Naive B cell (primary cell): ENCODE measurements around the gene FOXA3. TPM values are rescaled to one million over a fixed set of nuclear protein-coding genes. Genes with fewer than 3 reads are reported as not detected.
A peak's percentile ranks its signal among the peaks of the same experiment; 100 is the strongest.
"Not testable (repeated sequence)": the region's sequence is repeated elsewhere in the genome, so short reads cannot be mapped to it uniquely, and the experiment has no call there.

ENCODE experiments used
- ATAC-seq, 2 donors: fragments of 150-1000 bp; cut with Tn5 transposase; 2 replicates each; pipeline ENCODE4 v1.10.0; 2021; ENCODE audit warnings: low read depth in 2 of 2, mild to moderate bottlenecking in 2 of 2, moderate library complexity in 2 of 2
- DNase-seq: peaks from one replicate; pipeline ENCODE4 v3.0.0; 2022
- H3K27ac Mint-ChIP-seq, 6 donors: one replicate each; pipeline ENCODE4 v1.8.0; 2020 to 2022; ENCODE audit warnings: mild to moderate bottlenecking in 6 of 6, mixed read lengths in 6 of 6, moderate library complexity in 5 of 6, inconsistent platforms in 2 of 6
- H3K27me3 Mint-ChIP-seq, 3 donors: one replicate each; pipeline ENCODE4 v1.8.0; 2021 to 2022; ENCODE audit warnings: mixed read lengths in 3 of 3, mild to moderate bottlenecking in 1 of 3
- H3K36me3 Mint-ChIP-seq, 2 donors: one replicate each; pipeline ENCODE4 v1.8.0; 2020 to 2022; ENCODE audit warnings: mixed read lengths in 2 of 2, inconsistent platforms in 1 of 2, mild to moderate bottlenecking in 1 of 2
- H3K4me1 Mint-ChIP-seq, 3 donors: one replicate each; pipeline ENCODE4 v1.8.0; 2020 to 2022; ENCODE audit warnings: mixed read lengths in 3 of 3, inconsistent platforms in 1 of 3, mild to moderate bottlenecking in 1 of 3, moderate library complexity in 1 of 3
- H3K4me3 Mint-ChIP-seq, 8 donors: one replicate each; pipeline ENCODE4 v1.8.0; 2020 to 2022; ENCODE audit warnings: mild to moderate bottlenecking in 8 of 8, mixed read lengths in 8 of 8, moderate library complexity in 8 of 8, inconsistent platforms in 2 of 8
- H3K9me3 Mint-ChIP-seq, 7 donors: one replicate each; pipeline ENCODE4 v1.8.0; 2020 to 2022; ENCODE audit warnings: mixed read lengths in 7 of 7, mild to moderate bottlenecking in 5 of 7, inconsistent platforms in 2 of 7, moderate library complexity in 1 of 7
- polyA plus RNA-seq, 6 donors: library from polyadenylated mRNA; unstranded; fragments of 300-500 nt; fragmentation: Illumina TruSeq; gene quantifications; one replicate each; pipeline ENCODE4 v1.2.3, GENCODE V29; 2021; ENCODE audit warnings: low read depth in 6 of 6

Gene FOXA3
- polyA plus RNA-seq, 6 donors from 2014 or later: not detected

DNA sequence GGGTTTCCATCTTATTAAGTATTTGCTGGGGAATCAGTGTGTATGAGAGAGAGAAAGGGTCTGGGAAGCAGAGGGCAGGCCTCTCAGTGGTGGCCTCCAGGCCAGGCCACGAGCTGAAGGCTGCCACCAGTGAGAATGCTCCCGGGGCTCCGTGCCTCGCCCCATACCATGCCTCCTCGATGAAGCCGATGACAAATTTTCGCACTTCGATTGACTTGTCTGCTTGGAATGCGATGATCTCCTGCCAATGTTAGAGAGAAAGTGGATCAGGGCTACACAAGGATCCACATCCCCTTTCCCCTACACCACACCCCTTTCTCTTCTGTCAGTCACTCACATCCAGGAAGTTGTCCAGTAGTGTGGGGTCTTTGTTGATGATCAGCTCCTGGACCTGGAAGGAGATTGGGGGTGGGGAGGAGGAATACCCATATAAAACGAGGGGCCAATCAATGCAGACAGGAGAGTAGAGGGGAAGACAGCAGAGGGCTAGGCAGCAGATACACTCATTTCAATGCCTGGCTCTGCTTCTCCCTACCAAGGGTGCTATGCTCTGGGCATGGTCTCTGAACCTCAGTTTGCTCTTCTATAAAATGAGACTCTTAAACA is 11.9 kb upstream of the FOXA3 start:
- H3K4me3 Mint-ChIP-seq: no peak overlapping the region
- H3K27ac Mint-ChIP-seq: peak overlapping the region in 2 of 6 donors; percentile 36 to 53
- H3K36me3 Mint-ChIP-seq: peaks cover 8 to 24% of the 10 kb centered on the region in 2 donors
- H3K27me3 Mint-ChIP-seq: no peaks in the 10 kb centered on the region
- ATAC-seq: no peak
- peaks cover 2 to 21% (median 9%) of the 10 kb centered on the region in 3 donors for H3K4me1 Mint-ChIP-seq
- no peak for DNase-seq
- no peaks in the 10 kb centered on the region for H3K9me3 Mint-ChIP-seq

DNA sequence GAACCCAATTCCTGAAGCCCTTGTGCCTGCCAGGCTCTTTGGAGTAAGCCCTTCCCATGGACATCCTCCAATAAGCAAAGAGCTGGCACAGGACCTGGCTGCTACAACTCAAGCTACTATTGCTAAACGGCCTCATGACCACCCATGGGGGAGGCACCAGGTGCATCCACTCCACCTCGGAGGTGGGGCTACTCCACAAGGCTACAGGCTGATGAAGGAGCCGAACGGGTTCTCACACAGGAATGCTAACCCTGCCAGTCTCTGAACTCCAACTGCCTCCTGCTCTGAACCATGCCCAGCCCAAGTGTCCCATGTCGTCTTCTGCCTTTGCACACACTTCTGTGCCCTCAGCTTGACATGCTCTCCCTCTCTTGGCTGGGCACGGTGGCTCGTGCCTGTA is 11.1 kb upstream of the FOXA3 start:
- no peak for DNase-seq
- no peak for ATAC-seq
- no peaks in the 10 kb centered on the region for H3K27me3 Mint-ChIP-seq
- no peaks in the 10 kb centered on the region for H3K9me3 Mint-ChIP-seq
- H3K27ac Mint-ChIP-seq: no peak overlapping the region
- no peak overlapping the region for H3K4me3 Mint-ChIP-seq
- peaks cover 8 to 19% of the 10 kb centered on the region in 2 donors for H3K36me3 Mint-ChIP-seq
- H3K4me1 Mint-ChIP-seq: peaks cover 5 to 23% (median 10%) of the 10 kb centered on the region in 3 donors

- Mint-ChIP-seq H3K27ac (no peak overlapping the region), H3K36me3 (peaks cover 8 to 26% of the 10 kb centered on the region in 2 donors), H3K4me1 (peaks cover 9 to 28% (median 16%) of the 10 kb centered on the region in 3 donors), H3K9me3 (no peaks in the 10 kb centered on the region), H3K4me3 (peak overlapping the region in 3 of 8 donors; percentile 29 to 65 (median 37)), H3K27me3 (no peaks in the 10 kb centered on the region)
- no peak for DNase-seq
- ATAC-seq: no peak
Observed at GRCh38 chr19:45854167-45854778, 9.9 kb upstream of the FOXA3 start.

DNA sequence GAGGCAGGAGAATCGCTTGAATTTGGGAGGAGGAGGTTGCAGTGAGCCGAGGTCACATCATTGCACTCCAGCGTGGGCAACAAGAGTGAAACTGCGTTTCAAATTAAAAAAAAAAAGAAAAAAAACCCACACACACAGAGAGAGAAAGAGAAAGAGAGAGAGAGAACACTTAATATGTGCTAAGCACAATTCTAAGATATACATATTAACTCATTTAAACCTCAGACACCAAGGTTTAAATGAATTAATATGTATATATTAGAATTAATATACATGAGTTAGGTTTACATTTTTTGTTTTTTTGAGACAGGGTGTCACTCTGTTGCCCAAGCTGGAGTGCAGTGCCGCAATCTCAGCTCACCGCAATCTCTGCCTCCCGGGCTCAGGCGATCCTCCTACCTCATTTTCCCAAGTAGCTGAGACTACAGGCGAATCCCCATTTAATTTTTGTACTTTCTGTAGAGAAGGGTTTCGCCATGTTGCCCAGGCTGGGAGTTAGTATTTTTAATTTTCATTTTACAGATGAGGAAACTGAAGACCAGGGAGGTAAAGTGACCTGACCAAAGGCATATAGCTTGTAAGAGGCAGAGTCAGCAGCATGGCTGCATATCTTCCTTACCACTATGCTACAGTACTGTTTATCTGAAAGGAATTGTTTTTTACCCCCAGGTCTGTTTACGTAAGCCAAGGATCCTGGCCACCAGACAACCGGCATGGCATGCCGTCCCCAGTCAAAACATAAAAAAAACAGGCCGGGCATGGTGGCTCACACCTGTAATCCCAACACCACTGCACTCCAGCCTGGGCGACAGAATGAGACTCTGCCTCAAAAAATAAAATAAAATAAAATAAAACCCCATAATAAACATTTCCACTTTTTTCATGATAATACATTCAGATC is 3.5 kb upstream of the FOXA3 start:
- peaks cover 3 to 25% (median 20%) of the 10 kb centered on the region in 3 donors for H3K27me3 Mint-ChIP-seq
- no peaks in the 10 kb centered on the region for H3K9me3 Mint-ChIP-seq
- peaks cover 40 to 45% (median 45%) of the 10 kb centered on the region in 3 donors for H3K4me1 Mint-ChIP-seq
- ATAC-seq (no peak), DNase-seq (no peak)
- peaks cover 0 to 8% of the 10 kb centered on the region in 2 donors for H3K36me3 Mint-ChIP-seq
- H3K27ac Mint-ChIP-seq: peak overlapping the region; percentile 8 to 92 (median 79)
- H3K4me3 Mint-ChIP-seq: peak overlapping the region; percentile 75 to 96 (median 90)

DNA sequence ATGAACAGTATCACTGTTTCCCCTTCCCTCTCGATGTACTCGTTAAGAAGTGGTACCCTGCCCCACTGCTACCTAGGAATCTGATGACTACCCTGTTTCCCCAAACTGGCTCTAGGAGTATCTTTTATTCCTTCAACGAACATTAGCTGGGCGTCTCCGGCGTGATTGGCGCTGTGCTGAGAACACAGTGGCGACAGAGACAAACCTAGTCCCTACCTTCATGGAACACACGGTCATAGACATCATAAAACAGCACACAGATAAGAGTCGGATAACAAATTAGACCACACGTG is 1.9 kb upstream of the FOXA3 start:
- H3K27me3 Mint-ChIP-seq: peaks cover 3 to 27% (median 24%) of the 10 kb centered on the region in 3 donors
- no peaks in the 10 kb centered on the region for H3K9me3 Mint-ChIP-seq
- no peak for ATAC-seq
- no peak for DNase-seq
- H3K4me3 Mint-ChIP-seq: peak overlapping the region; percentile 86 to 99 (median 92)
- peak overlapping the region; percentile 92 to 99 (median 97) for H3K27ac Mint-ChIP-seq
- peaks cover 40 to 45% (median 45%) of the 10 kb centered on the region in 3 donors for H3K4me1 Mint-ChIP-seq
- peaks cover 0 to 8% of the 10 kb centered on the region in 2 donors for H3K36me3 Mint-ChIP-seq

GRCh38 chr19:45862564-45863334 is 1.4 kb upstream of the FOXA3 start, which contains the start of gene SYMPK:
TSS of gene SYMPK (minus strand) at chr19:45863147. CDS start at chr19:45854495, 8,652 bp downstream.
- DNase-seq: peak; percentile 99
- H3K9me3 Mint-ChIP-seq: no peaks in the 10 kb centered on the region
- peaks cover 0 to 8% of the 10 kb centered on the region in 2 donors for H3K36me3 Mint-ChIP-seq
- peak; percentile 92 to 94 for ATAC-seq
- peaks cover 3 to 27% (median 24%) of the 10 kb centered on the region in 3 donors for H3K27me3 Mint-ChIP-seq
- H3K4me1 Mint-ChIP-seq: peaks cover 40 to 45% (median 45%) of the 10 kb centered on the region in 3 donors
- H3K4me3 Mint-ChIP-seq: peak within 1 kb of the TSS; percentile 86 to 99 (median 92)
- peak within 1 kb of the TSS; percentile 92 to 99 (median 97) for H3K27ac Mint-ChIP-seq

DNA sequence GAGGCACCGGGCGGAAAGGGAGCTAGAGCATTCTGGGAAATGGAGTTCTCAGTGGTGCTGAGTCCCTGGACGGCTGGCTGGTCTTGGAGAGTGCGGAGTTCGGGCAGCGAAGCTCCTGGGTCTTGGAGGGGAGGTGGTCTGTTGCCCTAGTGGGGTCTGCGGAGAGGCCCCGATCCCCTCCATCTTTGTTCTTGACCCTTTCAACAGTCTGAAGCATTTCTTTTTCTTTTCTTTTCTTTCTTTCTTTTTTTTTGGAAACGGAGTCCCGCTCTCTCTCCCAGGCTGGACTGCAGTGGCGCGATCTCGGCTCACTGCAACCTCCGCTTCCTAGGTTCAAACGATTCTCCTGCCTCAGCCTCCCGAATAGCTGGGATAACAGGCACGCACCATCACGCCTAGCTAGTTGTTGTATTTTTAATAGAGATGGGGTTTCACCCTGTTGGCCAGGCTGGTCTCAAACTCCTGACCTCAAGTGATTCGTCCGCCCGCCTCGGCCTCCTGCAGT is 739 bp upstream of the FOXA3 start:
- ATAC-seq: no peak
- Mint-ChIP-seq H3K27me3 (peaks cover 3 to 27% (median 24%) of the 10 kb centered on the region in 3 donors), H3K4me3 (peak overlapping the region; percentile 86 to 99 (median 92)), H3K4me1 (peaks cover 35 to 40% (median 38%) of the 10 kb centered on the region in 3 donors), H3K9me3 (no peaks in the 10 kb centered on the region), H3K27ac (peak overlapping the region; percentile 28 to 99 (median 96)), H3K36me3 (peaks cover 0 to 3% of the 10 kb centered on the region in 2 donors)
- no peak for DNase-seq

GRCh38 chr19:45864629-45865082 is 530 bp downstream of the FOXA3 start:
- Mint-ChIP-seq H3K4me1 (peaks cover 33 to 38% (median 36%) of the 10 kb centered on the region in 3 donors), H3K4me3 (peak overlapping the region in 7 of 8 donors; percentile 47 to 92 (median 75)), H3K9me3 (no peaks in the 10 kb centered on the region), H3K27ac (peak overlapping the region in 3 of 6 donors; percentile 16 to 57 (median 44)), H3K27me3 (peaks cover 3 to 27% (median 24%) of the 10 kb centered on the region in 3 donors), H3K36me3 (no peaks in the 10 kb centered on the region)
- no peak for DNase-seq
- ATAC-seq: no peak

DNA sequence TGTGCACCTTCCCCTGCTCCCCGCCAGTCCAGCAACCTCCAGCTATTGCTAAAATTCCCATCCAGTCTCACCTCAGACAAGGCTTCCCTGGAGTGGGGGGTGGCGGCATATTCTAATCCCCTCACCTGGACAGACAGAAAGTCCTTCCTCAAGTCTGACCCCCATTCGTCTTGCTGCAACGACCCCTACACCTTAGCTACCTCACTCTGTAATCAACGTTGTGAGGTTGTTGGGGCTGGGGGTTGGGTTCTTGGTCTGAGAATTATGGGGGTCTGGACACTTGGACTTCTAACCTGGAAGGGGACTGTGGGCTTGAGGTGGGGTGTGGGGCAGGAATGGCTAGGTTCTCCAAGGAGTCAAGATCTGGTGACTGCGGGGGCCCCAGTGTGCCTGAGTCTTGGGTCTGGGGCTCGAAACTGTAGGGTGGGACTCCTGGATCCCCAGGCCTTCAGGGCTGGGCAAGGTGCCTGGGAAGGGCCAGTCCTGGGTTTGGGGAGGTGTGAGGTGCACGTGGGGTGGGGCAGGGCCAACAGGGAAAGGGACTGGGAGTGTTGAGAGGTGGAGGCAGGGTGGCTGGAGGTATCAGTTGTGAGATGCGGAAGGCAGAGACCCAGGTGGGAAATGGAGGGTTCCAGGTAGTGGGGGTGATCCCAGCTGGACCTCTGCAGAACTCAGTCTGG is 1.3 kb downstream of the FOXA3 start:
- Mint-ChIP-seq H3K4me3 (peak overlapping the region in 7 of 8 donors; percentile 14 to 92 (median 56)), H3K27me3 (peaks cover 3 to 27% (median 24%) of the 10 kb centered on the region in 3 donors), H3K36me3 (no peaks in the 10 kb centered on the region), H3K9me3 (no peaks in the 10 kb centered on the region), H3K4me1 (peaks cover 32 to 35% (median 33%) of the 10 kb centered on the region in 3 donors), H3K27ac (no peak overlapping the region)
- ATAC-seq (no peak), DNase-seq (no peak)

- no peak overlapping the region for H3K4me3 Mint-ChIP-seq
- DNase-seq (no peak), ATAC-seq (no peak)
- H3K36me3 Mint-ChIP-seq: no peaks in the 10 kb centered on the region
- peaks cover 27% of the 10 kb centered on the region in 3 donors for H3K4me1 Mint-ChIP-seq
- H3K9me3 Mint-ChIP-seq: no peaks in the 10 kb centered on the region
- H3K27me3 Mint-ChIP-seq: peaks cover 3 to 29% (median 26%) of the 10 kb centered on the region in 3 donors
- no peak overlapping the region for H3K27ac Mint-ChIP-seq
Observed at GRCh38 chr19:45866400-45867176, 2.5 kb downstream of the FOXA3 start.

DNA sequence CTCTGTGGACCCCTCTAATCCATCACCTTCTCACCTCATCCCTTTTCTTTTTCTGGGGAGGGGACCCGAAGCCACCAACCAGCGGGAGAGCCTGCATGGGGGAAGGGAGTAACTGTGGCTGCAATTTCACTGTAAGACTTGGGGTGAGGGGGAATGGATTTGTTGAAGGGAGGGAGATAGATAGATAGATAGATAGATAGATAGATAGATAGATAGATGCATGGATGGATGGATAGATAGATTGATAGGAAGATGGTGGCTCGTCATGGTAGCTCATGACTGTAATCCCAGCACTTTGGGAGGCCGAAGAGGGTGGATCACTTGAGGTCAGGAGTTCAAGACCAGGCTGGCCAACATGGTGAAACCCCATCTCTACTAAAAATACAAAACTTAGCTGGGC is 3.1 kb downstream of the FOXA3 start:
- H3K4me3 Mint-ChIP-seq, H3K9me3 Mint-ChIP-seq, ATAC-seq, DNase-seq, H3K36me3 Mint-ChIP-seq, H3K27ac Mint-ChIP-seq: not testable (repeated sequence)
- Mint-ChIP-seq H3K4me1 (peaks cover 21 to 22% (median 21%) of the 10 kb centered on the region in 3 donors), H3K27me3 (peaks cover 3 to 34% (median 30%) of the 10 kb centered on the region in 3 donors)
